HepG2 (cell line): ENCODE results near the gene P4HA1. TPM values are rescaled to one million over a fixed set of nuclear protein-coding genes. Genes with fewer than 3 reads are reported as not detected.

Experiments
- ARNTL ChIP-seq: sonication (generic); formaldehyde crosslinking; IDR thresholded peaks from 2 replicates; pipeline ENCODE4 v1.4.0; 2020; ENCODE audit warnings: mild to moderate bottlenecking, missing genetic modification reagents
- DR1 ChIP-seq: sonication (generic); formaldehyde crosslinking; IDR thresholded peaks from 2 replicates; pipeline ENCODE4 v1.8.0; 2021; ENCODE audit warnings: mild to moderate bottlenecking, missing genetic modification reagents, inconsistent platforms
- FOXK1 ChIP-seq: sonication (generic); formaldehyde crosslinking; IDR thresholded peaks from 2 replicates; pipeline ENCODE4 v1.4.0; 2020; ENCODE audit warnings: low read depth, missing genetic modification reagents, borderline replicate concordance
- HDAC2 ChIP-seq: sonication (generic); formaldehyde crosslinking; IDR thresholded peaks from 2 replicates; pipeline ENCODE4 v1.4.0; 2020; ENCODE audit warnings: missing genetic modification reagents
- ISX ChIP-seq: sonication (generic); formaldehyde crosslinking; conservative IDR thresholded peaks from 2 replicates; pipeline ENCODE4 v1.5.0; 2020; ENCODE audit warnings: missing genetic modification reagents
- MAZ ChIP-seq, 2 experiments: sonication (generic) in 1 of 2; formaldehyde crosslinking in 1 of 2; IDR thresholded peaks; 2 replicates each; pipeline versions ENCODE4 v1.5.0 to v1.6.1; 2012 to 2020; ENCODE audit warnings: low read depth in 2 of 2, mild to moderate bottlenecking in 2 of 2, borderline replicate concordance in 1 of 2, improper control_type of control experiment in 1 of 2, low read length in 1 of 2, missing genetic modification reagents in 1 of 2, moderate library complexity in 1 of 2
- MED13 ChIP-seq: sonication (generic); formaldehyde crosslinking; IDR thresholded peaks from 2 replicates; pipeline ENCODE4 v1.5.0; 2020; ENCODE audit warnings: missing genetic modification reagents
- NR2F1 ChIP-seq, 2 experiments: fragments of 450-650 bp in 1 of 2; formaldehyde crosslinking in 1 of 2; IDR thresholded peaks; 2 replicates each; pipeline versions ENCODE4 v1.5.0 to v1.6.1; 2016 to 2020; ENCODE audit warnings: mild to moderate bottlenecking in 1 of 2, missing compliant biosample characterization in 1 of 2, missing genetic modification reagents in 1 of 2, moderate library complexity in 1 of 2
- PCBP1 ChIP-seq: fragments of 200-400 bp; formaldehyde crosslinking; IDR thresholded peaks from 2 replicates; pipeline ENCODE4 v1.6.1; 2017; ENCODE audit warnings: mild to moderate bottlenecking, low read depth, low read length, borderline replicate concordance
- REL ChIP-seq: sonication (generic); formaldehyde crosslinking; conservative IDR thresholded peaks from 2 replicates; pipeline ENCODE4 v1.8.0; 2022; ENCODE audit warnings: mild to moderate bottlenecking, missing genetic modification reagents, moderate library complexity
- SAP130 ChIP-seq: IDR thresholded peaks from 2 replicates; pipeline ENCODE4 v1.6.1; 2016; ENCODE audit warnings: low read depth
- ZBTB1 ChIP-seq: sonication (generic); formaldehyde crosslinking; IDR thresholded peaks from 2 replicates; pipeline ENCODE4 v1.4.0; 2020; ENCODE audit warnings: missing genetic modification reagents, borderline replicate concordance
- ZNF354B ChIP-seq: sonication (generic); formaldehyde crosslinking; IDR thresholded peaks from 2 replicates; pipeline ENCODE4 v1.8.0; 2022; ENCODE audit warnings: mild to moderate bottlenecking, missing genetic modification reagents
- ZNF713 ChIP-seq: sonication (generic); formaldehyde crosslinking; IDR thresholded peaks from 2 replicates; pipeline ENCODE4 v1.4.0; 2020; ENCODE audit warnings: mild to moderate bottlenecking, missing genetic modification reagents
- ZNF749 ChIP-seq: sonication (generic); formaldehyde crosslinking; IDR thresholded peaks from 2 replicates; pipeline ENCODE4 v1.8.0; 2022; ENCODE audit warnings: mild to moderate bottlenecking, missing genetic modification reagents, moderate library complexity, borderline replicate concordance
- polyA plus RNA-seq, 8 experiments: library from polyadenylated mRNA; depleted of rRNA in 3 of 8; stranded (reverse) in 7 of 8; unstranded in 1 of 8; fragments of >200 nt; fragmentation: Illumina TruSeq in 4 of 8; extraction: Trizol in 4 of 8; gene quantifications; 2 replicates each; pipeline versions ENCODE4 v1.2.1 to v1.2.3, GENCODE V29; 2011 to 2016; ENCODE audit warnings: low read depth in 4 of 8, missing spikeins in 1 of 8, mixed read lengths in 1 of 8; ENCODE audit not compliant: insufficient read depth in 1 of 8
- total RNA-seq, 5 experiments: library from RNA; depleted of rRNA; stranded (reverse); fragments of >200 nt; fragmentation: Illumina TruSeq; extraction: Trizol; gene quantifications; 2 replicates each; pipeline ENCODE4 v1.2.3, GENCODE V29; 2016; ENCODE audit warnings: low read depth in 1 of 5
- TF ChIP-seq, protein P1 (sequence below): sonication (generic); formaldehyde crosslinking; IDR thresholded peaks from 2 replicates; pipeline ENCODE4 v1.4.0; 2020; ENCODE audit warnings: missing genetic modification reagents, low read depth, mild to moderate bottlenecking, borderline replicate concordance
- TF ChIP-seq, protein P2 (sequence below): IDR thresholded peaks from 2 replicates; pipeline ENCODE4 v1.6.1; 2018; ENCODE audit warnings: missing genetic modification reagents
- TF ChIP-seq, protein P3 (sequence below): sonication (generic); formaldehyde crosslinking; conservative IDR thresholded peaks from 2 replicates; pipeline ENCODE4 v1.4.0; 2020; ENCODE audit warnings: mild to moderate bottlenecking, missing genetic modification reagents, moderate library complexity
- TF ChIP-seq, protein P4 (sequence below): sonication (generic); formaldehyde crosslinking; IDR thresholded peaks from 2 replicates; pipeline ENCODE4 v1.5.1; 2020; ENCODE audit warnings: mild to moderate bottlenecking, missing genetic modification reagents

P4HA1 gene
- total and polyA plus RNA-seq, 2 of the 13 experiments (the other 11 are each of a cell fraction or from before 2014, with no cell fraction given) = 63.1 to 196 TPM

DNA sequence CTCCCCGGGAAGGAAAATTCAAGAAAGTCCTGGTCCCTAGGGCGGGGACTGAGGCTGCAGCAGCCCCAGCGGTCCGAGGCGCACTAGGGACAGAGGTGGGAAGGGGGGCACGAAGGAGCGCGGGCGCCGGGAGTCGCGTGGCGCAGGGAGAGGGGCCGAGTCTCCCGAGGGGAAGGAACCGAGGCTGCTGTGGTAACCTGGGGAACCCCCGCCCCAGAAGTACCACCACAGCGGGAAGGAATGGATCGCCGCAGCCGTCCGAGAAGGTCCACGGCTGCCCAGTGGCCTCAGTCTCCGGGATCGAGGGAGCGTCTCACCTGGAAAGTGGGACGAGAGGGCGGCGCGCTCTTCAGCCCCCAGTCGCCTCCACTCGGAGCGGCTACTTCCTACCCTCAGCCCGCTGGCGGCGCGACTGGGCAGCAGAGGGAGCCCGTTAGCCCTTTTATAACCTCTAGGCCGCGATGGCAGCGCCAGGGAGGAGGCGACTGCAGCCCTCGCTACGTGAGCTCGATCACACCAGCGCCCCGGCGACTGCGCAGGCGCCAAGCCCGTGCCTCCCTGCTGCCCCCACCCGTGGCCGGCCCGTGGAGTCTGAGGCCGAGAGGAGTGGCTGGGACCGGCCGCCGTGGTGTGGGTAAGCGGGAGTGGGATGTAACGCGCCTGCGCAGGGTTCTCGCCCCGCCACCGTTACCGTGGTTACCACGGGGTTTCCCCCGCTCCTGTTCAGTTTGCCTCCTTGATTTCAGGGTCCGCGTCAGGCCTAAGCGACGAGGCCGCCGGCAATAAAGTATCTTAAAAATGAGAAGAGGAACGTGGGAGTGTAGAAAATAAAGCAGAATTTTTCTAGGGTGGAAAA lies at the start of gene P4HA1 (continued):
- TF ChIP-seq HDAC2 (CRISPR knock-in tag) (peak; percentile 97), ARNTL (CRISPR knock-in tag) (peak; percentile 64; the same call in 1 of the 2 replicates), PCBP1 (peak; percentile 84; the same call in 1 of the 2 replicates), ZBTB1 (CRISPR knock-in tag) (no peak), ZNF749 (CRISPR knock-in tag) (peak; percentile 77; the same call in 1 of the 2 replicates), ISX (peak; percentile 79), MED13 (CRISPR knock-in tag) (peak; percentile 24; the same call in 1 of the 2 replicates), SAP130 (CRISPR knock-in tag) (peak; percentile 78), DR1 (CRISPR knock-in tag) (peak; percentile 93), NR2F1 (CRISPR knock-in tag; IDR thresholded peaks at IDR 0.05) (no peak), ZNF713 (CRISPR knock-in tag) (0 out of 2 replicates have a peak, but pooled peaks have one; percentile 88), ZNF354B (CRISPR knock-in tag) (peak; percentile 56; the same call in 1 of the 2 replicates), FOXK1 (CRISPR knock-in tag) (0 out of 2 replicates have a peak, but pooled peaks have one; percentile 21), REL (CRISPR knock-in tag) (peak; percentile 49; the same call in 1 of the 2 replicates), MAZ (IDR thresholded peaks at IDR 0.05; ENCODE audit: borderline replicate concordance, low read depth, low read length) (peak; percentile 88), MAZ (CRISPR knock-in tag; IDR thresholded peaks at IDR 0.05; ENCODE audit: low read depth) (peak; percentile 94)
- TF ChIP-seq, protein P1, sequence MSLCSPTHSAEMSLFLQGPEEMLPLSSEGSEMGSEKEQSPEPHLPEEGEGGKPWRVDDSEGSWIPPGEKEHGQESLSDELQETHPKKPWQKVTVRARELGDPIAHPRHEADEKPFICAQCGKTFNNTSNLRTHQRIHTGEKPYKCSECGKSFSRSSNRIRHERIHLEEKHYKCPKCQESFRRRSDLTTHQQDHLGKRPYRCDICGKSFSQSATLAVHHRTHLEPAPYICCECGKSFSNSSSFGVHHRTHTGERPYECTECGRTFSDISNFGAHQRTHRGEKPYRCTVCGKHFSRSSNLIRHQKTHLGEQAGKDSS (CRISPR knock-in tag) = peak; percentile 82; the same call in 1 of the 2 replicates
- TF ChIP-seq, protein P2, sequence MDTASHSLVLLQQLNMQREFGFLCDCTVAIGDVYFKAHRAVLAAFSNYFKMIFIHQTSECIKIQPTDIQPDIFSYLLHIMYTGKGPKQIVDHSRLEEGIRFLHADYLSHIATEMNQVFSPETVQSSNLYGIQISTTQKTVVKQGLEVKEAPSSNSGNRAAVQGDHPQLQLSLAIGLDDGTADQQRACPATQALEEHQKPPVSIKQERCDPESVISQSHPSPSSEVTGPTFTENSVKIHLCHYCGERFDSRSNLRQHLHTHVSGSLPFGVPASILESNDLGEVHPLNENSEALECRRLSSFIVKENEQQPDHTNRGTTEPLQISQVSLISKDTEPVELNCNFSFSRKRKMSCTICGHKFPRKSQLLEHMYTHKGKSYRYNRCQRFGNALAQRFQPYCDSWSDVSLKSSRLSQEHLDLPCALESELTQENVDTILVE (CRISPR knock-in tag) = peak; percentile 76
- TF ChIP-seq, protein P3, sequence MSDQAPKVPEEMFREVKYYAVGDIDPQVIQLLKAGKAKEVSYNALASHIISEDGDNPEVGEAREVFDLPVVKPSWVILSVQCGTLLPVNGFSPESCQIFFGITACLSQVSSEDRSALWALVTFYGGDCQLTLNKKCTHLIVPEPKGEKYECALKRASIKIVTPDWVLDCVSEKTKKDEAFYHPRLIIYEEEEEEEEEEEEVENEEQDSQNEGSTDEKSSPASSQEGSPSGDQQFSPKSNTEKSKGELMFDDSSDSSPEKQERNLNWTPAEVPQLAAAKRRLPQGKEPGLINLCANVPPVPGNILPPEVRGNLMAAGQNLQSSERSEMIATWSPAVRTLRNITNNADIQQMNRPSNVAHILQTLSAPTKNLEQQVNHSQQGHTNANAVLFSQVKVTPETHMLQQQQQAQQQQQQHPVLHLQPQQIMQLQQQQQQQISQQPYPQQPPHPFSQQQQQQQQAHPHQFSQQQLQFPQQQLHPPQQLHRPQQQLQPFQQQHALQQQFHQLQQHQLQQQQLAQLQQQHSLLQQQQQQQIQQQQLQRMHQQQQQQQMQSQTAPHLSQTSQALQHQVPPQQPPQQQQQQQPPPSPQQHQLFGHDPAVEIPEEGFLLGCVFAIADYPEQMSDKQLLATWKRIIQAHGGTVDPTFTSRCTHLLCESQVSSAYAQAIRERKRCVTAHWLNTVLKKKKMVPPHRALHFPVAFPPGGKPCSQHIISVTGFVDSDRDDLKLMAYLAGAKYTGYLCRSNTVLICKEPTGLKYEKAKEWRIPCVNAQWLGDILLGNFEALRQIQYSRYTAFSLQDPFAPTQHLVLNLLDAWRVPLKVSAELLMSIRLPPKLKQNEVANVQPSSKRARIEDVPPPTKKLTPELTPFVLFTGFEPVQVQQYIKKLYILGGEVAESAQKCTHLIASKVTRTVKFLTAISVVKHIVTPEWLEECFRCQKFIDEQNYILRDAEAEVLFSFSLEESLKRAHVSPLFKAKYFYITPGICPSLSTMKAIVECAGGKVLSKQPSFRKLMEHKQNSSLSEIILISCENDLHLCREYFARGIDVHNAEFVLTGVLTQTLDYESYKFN (CRISPR knock-in tag) = peak; percentile 70
- TF ChIP-seq, protein P4, sequence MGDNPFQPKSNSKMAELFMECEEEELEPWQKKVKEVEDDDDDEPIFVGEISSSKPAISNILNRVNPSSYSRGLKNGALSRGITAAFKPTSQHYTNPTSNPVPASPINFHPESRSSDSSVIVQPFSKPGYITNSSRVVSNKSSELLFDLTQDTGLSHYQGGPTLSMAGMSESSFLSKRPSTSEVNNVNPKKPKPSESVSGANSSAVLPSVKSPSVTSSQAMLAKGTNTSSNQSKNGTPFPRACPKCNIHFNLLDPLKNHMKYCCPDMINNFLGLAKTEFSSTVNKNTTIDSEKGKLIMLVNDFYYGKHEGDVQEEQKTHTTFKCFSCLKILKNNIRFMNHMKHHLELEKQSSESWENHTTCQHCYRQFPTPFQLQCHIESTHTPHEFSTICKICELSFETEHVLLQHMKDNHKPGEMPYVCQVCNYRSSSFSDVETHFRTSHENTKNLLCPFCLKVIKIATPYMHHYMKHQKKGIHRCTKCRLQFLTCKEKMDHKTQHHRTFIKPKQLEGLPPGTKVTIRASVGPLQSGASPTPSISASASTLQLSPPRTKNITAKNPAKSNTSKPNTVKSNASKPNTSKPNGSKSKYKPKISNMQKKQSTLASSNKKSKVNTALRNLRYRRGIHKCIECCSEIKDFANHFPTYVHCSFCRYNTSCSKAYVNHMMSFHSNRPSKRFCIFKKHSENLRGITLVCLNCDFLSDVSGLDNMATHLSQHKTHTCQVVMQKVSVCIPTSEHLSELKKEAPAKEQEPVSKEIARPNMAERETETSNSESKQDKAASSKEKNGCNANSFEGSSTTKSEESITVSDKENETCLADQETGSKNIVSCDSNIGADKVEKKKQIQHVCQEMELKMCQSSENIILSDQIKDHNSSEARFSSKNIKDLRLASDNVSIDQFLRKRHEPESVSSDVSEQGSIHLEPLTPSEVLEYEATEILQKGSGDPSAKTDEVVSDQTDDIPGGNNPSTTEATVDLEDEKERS (CRISPR knock-in tag) = peak; percentile 78; the same call in 1 of the 2 replicates
